IPS-NIHi7 (cell line): Measurements from ENCODE around the gene IPO11.
"Not testable (repeated sequence)": the region's sequence is repeated elsewhere in the genome, so short reads cannot be mapped to it uniquely, and the experiment has no call there.

Experiments used
- DNase-seq: peaks from one replicate; pipeline ENCODE4 v3.0.0; 2012; ENCODE audit warnings: mixed read lengths; ENCODE audit errors: extremely low spot score

IPO11 gene

GRCh38 chr5:62448528-62448927, 36.0 kb downstream of the IPO11 start:
- DNase-seq = no peak

GRCh38 chr5:62450259-62450658, 37.7 kb downstream of the IPO11 start:
- DNase-seq = no peak

- DNase-seq = no peak
Measured at GRCh38 chr5:62457071-62457470, 44.5 kb downstream of the IPO11 start.

GRCh38 chr5:62460578-62460983, 48.0 kb downstream of the IPO11 start:
- DNase-seq = peak; percentile 33

GRCh38 chr5:62461561-62461960, 49.0 kb downstream of the IPO11 start:
- no peak for DNase-seq

GRCh38 chr5:62465985-62466925, 53.7 kb downstream of the IPO11 start:
- DNase-seq = no peak

GRCh38 chr5:62473209-62473608, 60.6 kb downstream of the IPO11 start:
- no peak for DNase-seq

GRCh38 chr5:62475072-62475471, 62.5 kb downstream of the IPO11 start:
- DNase-seq = no peak

- no peak for DNase-seq
Measured at GRCh38 chr5:62477801-62478200, 65.2 kb downstream of the IPO11 start.

GRCh38 chr5:62483556-62483955, 71.0 kb downstream of the IPO11 start:
- no peak for DNase-seq

GRCh38 chr5:62486672-62487071, 74.1 kb downstream of the IPO11 start:
- DNase-seq = no peak

- DNase-seq = no peak
Measured at GRCh38 chr5:62488531-62488930, 76.0 kb downstream of the IPO11 start.

- no peak for DNase-seq
Measured at GRCh38 chr5:62489471-62489870, 76.9 kb downstream of the IPO11 start.

- no peak for DNase-seq
Measured at GRCh38 chr5:62494772-62495171, 82.2 kb downstream of the IPO11 start.

- no peak for DNase-seq
Measured at GRCh38 chr5:62496876-62497275, 84.3 kb downstream of the IPO11 start.

- DNase-seq = no peak
Measured at GRCh38 chr5:62498961-62499360, 86.4 kb downstream of the IPO11 start.

GRCh38 chr5:62499756-62500155, 87.2 kb downstream of the IPO11 start:
- no peak for DNase-seq

- no peak for DNase-seq
Measured at GRCh38 chr5:62502456-62503101, 90.0 kb downstream of the IPO11 start.

GRCh38 chr5:62504129-62504528, 91.6 kb downstream of the IPO11 start:
- DNase-seq = no peak

GRCh38 chr5:62506659-62507460, 94.3 kb downstream of the IPO11 start:
- DNase-seq = no peak

GRCh38 chr5:62508760-62509159, 96.2 kb downstream of the IPO11 start:
- not testable (repeated sequence) for DNase-seq

GRCh38 chr5:62509806-62510205, 97.2 kb downstream of the IPO11 start:
- no peak for DNase-seq
